Glomerular endothelial cell (primary cell): ENCODE results near the gene EPB41L3. TPM values are rescaled to one million over a fixed set of nuclear protein-coding genes. Genes with fewer than 3 reads are reported as not detected.

Experiments used
- DNase-seq: peaks from one replicate; pipeline ENCODE4 v3.0.0-alpha.2; 2011; ENCODE audit warnings: low read depth, low spot score; ENCODE audit errors: extremely low read depth
- total RNA-seq: library from RNA; depleted of rRNA; stranded (reverse); fragments of >200 nt; gene quantifications from 2 replicates; pipeline ENCODE4 v1.2.3, GENCODE V29; 2015

Gene EPB41L3
- total RNA-seq: 40.9 and 60.6 TPM in 2 replicates

- DNase-seq: no peak
Observed at GRCh38 chr18:5543773-5544389, at the start of gene EPB41L3. EPB41L3 (minus strand) TSS chr18:5543997; CDS start chr18:5489183, 54,814 bp downstream.

- no peak for DNase-seq
Observed at GRCh38 chr18:5588529-5588928, 44.7 kb upstream of the EPB41L3 start.

GRCh38 chr18:5585653-5586052, 41.9 kb upstream of the EPB41L3 start:
- no peak for DNase-seq

- DNase-seq: no peak
Observed at GRCh38 chr18:5584746-5585417, 41.1 kb upstream of the EPB41L3 start.

- peak; percentile 39 for DNase-seq
Observed at GRCh38 chr18:5582849-5583681, 39.3 kb upstream of the EPB41L3 start.

- no peak for DNase-seq
Observed at GRCh38 chr18:5582076-5582475, 38.3 kb upstream of the EPB41L3 start.

GRCh38 chr18:5574843-5575242, 31.0 kb upstream of the EPB41L3 start:
- DNase-seq: no peak

GRCh38 chr18:5571666-5572065, 27.9 kb upstream of the EPB41L3 start:
- DNase-seq: no peak

- peak; percentile 74 for DNase-seq
Observed at GRCh38 chr18:5570613-5571012, 26.8 kb upstream of the EPB41L3 start.

GRCh38 chr18:5568416-5568815, 24.6 kb upstream of the EPB41L3 start:
- DNase-seq: no peak

- DNase-seq: no peak
Observed at GRCh38 chr18:5558851-5559250, 15.1 kb upstream of the EPB41L3 start.

GRCh38 chr18:5556310-5556974, 12.6 kb upstream of the EPB41L3 start:
- no peak for DNase-seq

GRCh38 chr18:5554629-5555028, 10.8 kb upstream of the EPB41L3 start:
- DNase-seq: no peak

- DNase-seq: no peak
Observed at GRCh38 chr18:5546660-5547059, 2.9 kb upstream of the EPB41L3 start.

GRCh38 chr18:5543036-5543680, 639 bp downstream of the EPB41L3 start:
- DNase-seq: no peak

- DNase-seq: no peak
Observed at GRCh38 chr18:5542515-5543035, 1.2 kb downstream of the EPB41L3 start.

GRCh38 chr18:5541644-5542043, 2.2 kb downstream of the EPB41L3 start:
- DNase-seq: no peak

- no peak for DNase-seq
Observed at GRCh38 chr18:5539391-5539790, 4.4 kb downstream of the EPB41L3 start.

GRCh38 chr18:5538544-5538943, 5.3 kb downstream of the EPB41L3 start:
- DNase-seq: no peak

GRCh38 chr18:5537860-5538259, 5.9 kb downstream of the EPB41L3 start:
- no peak for DNase-seq
